Spleen (tissue), 7 donors: ENCODE data around the gene BCL2.

ENCODE experiments used
- POLR2A ChIP-seq, 3 donors: fragments of 450-650 bp; IDR thresholded peaks; one replicate each; pipeline ENCODE4 v1.5.1; 2017; ENCODE audit warnings: antibody characterized with exemption in 3 of 3, mild to moderate bottlenecking in 1 of 3
- POLR2AphosphoS5 ChIP-seq, 3 donors: sonication (generic); formaldehyde crosslinking; IDR thresholded peaks; one replicate each; pipeline ENCODE4 v1.5.1; 2017; ENCODE audit warnings: antibody characterized with exemption in 3 of 3
- TF ChIP-seq, protein P1 (sequence below), 11 experiments: fragments of 200-600 bp in 7 of 11; fragments of 450-650 bp in 4 of 11; sonication (generic) in 4 of 11; IDR thresholded peaks in 8 of 11; conservative IDR thresholded peaks in 3 of 11; 1 replicate in 7 of 11; 2 replicates in 4 of 11; pipeline versions ENCODE4 v1.4.0 to v1.8.0; 2016 to 2021; ENCODE audit warnings: antibody characterized with exemption in 11 of 11, inconsistent platforms in 4 of 11, mild to moderate bottlenecking in 1 of 11
- donor health status: DM: no; HTN: no; CAD: no; lungs with moderate emphysema.
- donor health status: DM: no; HTN: no; CAD: no.
- donor health status: DM: no; HTN: no; CAD: no.

DNA sequence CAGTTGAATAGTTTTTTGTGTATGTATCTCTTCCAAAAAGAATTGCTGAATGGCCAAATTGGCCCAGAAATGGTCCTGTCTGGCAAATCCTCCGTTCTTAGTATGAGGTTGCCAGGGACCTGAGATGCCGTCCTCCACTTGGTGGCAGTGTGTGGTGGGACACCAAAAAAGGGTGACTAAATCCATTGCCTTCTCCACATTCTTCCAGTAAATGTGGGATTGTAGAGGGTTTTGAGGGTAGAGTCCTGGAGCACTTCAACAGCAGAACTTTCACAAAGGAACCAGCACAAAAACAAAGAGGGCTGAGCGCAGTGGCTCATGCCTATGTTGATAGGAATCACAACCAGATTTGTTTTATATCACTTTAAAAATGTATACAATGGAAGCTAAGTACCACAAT lies 199.9 kb downstream of the BCL2 start:
- TF ChIP-seq, protein P1, sequence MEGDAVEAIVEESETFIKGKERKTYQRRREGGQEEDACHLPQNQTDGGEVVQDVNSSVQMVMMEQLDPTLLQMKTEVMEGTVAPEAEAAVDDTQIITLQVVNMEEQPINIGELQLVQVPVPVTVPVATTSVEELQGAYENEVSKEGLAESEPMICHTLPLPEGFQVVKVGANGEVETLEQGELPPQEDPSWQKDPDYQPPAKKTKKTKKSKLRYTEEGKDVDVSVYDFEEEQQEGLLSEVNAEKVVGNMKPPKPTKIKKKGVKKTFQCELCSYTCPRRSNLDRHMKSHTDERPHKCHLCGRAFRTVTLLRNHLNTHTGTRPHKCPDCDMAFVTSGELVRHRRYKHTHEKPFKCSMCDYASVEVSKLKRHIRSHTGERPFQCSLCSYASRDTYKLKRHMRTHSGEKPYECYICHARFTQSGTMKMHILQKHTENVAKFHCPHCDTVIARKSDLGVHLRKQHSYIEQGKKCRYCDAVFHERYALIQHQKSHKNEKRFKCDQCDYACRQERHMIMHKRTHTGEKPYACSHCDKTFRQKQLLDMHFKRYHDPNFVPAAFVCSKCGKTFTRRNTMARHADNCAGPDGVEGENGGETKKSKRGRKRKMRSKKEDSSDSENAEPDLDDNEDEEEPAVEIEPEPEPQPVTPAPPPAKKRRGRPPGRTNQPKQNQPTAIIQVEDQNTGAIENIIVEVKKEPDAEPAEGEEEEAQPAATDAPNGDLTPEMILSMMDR (IDR thresholded peaks at IDR 0.05 in 8 of 11, conservative IDR thresholded peaks at IDR 0.05 in 3 of 11), result peak in 7 of 11 experiments; percentile 28 to 53 (median 45)
- TF ChIP-seq POLR2AphosphoS5 (IDR thresholded peaks at IDR 0.05) (peak in 1 of 3 donors; percentile 52), POLR2A (IDR thresholded peaks at IDR 0.05) (no peak)
